HG02623 (cell line): ENCODE measurements around the gene GTF3C1.

ENCODE experiments used
- ATAC-seq: cut with Tn5 transposase; IDR thresholded peaks from one replicate; pipeline ENCODE4 v1.9.1; 2021; ENCODE audit warnings: moderate library complexity; ENCODE audit not compliant: unreplicated experiment

The GTF3C1 gene

DNA sequence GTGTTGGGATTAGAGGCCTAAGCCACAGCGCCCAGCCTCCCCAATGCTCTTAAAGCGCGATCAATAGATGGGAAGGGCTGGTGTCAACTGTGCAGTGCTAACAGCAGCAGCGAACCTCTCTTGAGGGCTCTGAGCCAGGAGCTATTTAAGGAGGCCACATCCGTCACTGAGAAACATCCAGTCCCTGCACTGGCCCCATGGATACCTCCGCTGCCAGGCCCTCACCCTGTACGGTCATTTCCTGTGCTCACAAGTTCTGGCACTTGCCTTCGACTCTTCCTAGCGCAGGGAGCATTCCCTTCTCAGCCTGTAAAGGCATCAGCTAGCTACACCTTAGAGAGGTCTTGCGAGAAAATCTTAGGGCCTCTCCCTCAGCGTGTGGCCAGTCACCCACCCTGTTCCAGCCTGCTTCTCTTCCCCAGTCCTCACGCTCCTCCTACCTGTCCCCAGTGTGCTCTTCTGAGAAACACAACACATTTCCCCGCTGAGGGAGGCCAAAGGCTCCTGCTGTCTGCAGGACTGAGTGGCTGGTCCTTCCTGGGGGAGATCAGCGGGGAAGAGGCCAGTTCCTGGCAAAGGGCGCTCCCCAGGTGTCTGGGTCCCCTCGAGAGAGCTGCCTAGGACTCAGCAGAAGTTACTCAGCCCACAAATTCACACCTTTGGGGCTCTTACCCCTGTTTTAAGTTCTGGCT lies 28.6 kb downstream of the GTF3C1 start:
- no peak for ATAC-seq

DNA sequence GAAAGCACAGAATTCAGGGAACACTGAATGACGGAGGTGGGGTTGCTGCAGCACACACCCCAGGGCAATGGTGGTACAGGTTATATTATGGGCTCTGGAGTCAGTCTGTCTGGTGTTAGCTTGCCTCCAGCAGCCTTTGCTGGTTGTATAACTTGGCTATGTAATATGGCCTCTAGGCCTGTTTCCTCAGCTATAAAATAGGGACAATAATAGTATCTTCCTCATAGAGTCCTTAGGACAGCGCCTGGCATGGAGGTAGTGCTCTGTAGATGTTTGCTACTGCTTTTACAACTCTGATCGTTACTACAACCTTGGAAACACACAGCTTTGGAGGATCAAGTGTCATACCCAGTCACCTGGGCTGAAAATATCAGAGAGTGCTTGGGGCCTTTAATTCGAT lies 31.5 kb downstream of the GTF3C1 start:
- no peak for ATAC-seq

DNA sequence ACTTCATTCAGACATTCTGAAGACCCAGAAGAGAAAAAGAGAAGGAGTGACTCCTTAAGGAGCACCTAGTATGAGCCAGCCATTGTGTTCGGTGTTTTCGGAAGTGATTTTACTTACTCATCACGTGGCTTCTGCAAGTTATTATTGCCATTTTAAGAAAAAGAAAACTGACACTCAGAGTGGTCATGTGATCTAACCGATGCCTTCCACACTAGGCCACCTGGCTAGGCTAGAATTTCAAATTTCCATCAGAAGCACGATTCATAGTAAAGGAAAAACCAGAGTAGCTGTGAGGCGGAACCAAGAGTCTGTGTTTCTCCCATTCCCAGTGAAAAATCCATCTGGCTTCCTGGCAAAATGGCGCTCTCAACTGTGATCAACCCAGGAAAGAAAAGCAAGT lies 32.0 kb downstream of the GTF3C1 start:
- no peak for ATAC-seq

DNA sequence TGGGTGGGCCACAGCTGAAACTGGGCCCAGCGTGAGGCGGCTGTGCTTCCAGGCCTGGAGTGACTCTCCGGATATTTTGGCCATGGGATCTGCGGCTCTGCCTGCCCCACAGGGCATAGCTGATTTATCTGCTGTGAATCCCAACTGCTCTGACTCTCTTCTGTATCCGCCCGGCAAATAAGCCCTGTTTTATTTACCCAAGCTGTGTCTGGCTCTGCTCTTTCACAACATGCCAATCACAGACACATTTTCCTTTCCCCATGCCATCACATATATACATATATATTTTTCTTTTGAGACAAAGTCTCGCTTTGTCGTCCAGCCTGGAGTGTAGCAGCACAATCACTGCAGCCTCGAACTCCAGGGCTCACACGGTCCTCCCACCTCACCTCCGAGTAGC lies 33.3 kb downstream of the GTF3C1 start:
- no peak for ATAC-seq

DNA sequence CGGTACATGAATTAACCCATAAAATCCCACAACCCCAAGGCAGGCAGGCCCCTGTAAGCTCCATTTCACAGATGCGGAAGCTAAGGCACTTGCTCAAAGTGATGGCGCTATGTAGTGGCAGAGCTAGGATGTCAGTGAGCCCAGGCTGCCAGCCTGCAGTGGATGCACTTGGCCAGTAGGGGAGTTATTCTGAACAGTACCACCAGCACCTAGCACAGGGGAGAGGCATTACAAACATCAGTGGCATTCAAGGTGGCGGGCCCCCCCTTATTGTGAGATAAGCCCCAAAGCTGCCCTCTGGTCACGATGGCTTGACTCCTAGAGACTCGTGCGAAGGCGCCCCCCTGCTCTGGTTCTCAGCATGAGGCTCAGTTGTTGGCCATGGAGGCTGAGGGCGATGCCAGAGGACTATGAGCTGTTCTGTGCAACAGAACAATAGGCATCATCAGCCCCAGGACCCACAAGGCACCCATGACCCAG lies 33.8 kb downstream of the GTF3C1 start:
- ATAC-seq, result no peak

DNA sequence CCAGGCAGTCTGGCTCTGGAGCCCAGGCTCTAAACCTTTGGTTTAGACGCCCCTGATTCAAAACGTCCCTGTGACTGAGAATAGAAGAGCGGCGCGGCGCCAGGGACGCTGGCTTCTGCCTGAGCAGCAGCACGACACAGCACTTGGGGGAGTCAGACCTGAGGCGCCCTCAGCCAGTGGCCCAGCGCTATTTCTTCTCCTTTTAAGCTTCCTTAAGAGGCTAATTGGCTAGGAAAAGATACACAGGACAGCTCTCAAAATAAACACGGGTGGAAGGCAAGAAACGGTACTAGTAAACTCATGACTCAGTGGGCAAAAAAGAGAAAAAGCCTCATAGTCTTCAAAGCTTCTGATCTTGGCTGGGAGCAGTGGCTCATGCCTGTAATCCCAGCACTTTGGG lies 34.9 kb downstream of the GTF3C1 start:
- ATAC-seq, result no peak

DNA sequence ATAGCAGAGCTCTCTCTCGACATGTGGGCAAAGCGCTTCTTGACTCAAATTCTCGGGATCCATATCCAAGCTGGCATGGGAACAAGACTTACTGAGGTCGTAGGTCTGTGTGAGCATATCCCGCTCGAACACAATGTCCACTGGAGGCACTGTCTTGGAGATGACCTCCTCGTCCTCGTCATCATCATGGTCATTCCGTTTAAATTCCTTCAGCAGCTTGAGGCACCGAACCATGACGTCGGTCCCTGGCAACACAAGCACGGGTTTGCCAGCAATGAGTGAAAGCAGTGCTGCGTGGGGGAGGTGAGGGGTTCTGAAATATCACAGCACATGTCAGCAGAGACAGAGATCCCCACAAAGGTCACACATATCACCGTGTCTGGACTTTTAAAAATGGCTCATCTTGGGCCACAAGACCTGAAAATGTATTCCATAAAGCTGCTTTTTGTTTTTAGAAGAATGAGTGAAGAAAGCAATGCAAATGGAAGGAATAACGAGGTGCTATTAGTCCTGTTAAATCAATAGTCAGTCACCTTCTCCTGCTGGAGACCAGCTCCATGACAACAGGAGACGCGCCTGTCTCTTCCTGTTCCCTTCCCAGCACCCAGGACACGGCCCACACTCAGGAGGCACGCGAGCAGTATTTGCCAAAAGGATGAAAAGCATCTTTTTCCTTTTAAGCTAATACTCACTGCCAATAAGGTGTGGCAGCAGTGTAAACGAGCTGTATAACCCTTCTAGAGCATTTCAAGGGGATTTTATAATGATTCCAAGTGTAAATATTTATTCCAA lies 37.9 kb downstream of the GTF3C1 start:
- ATAC-seq, result no peak

DNA sequence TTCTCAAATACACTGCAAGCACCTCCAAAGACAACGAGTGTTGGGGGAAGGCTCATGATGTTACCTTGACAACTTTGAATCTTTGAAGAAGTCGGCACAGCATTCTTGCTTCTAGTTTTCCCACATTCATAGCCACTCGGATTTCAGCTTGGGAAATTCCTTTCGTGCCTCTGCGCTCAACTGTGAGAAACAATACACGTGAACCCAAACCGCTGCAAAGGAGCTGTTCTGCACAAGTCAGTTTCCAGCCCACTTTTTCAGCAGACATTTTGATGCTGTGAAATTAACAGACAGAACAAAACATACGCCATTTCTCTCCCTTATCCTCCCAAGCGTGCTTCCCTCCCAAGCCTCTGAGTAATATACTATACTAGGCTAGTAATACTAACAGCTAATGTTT lies 41.2 kb downstream of the GTF3C1 start:
- no peak for ATAC-seq

DNA sequence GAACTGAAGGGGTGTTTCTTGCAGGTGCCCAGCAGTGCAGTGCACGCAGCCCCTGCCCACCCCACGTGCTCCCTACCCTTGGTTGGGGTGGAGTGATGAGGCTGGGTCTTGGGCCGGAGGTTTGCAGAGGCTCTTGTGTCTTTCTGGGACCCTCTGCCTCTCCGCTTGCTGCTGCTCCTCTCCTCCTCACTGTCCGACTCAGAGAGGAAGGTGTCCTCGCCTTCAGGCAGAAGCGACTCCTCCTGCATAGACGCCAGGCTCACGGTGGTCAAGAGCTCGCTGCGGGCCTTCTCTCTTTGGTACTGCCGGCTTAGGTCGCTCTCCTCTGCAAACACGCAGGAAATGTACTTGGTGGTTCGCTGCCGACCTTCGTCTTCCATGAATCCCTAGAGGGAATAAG lies 42.9 kb downstream of the GTF3C1 start:
- no peak for ATAC-seq

DNA sequence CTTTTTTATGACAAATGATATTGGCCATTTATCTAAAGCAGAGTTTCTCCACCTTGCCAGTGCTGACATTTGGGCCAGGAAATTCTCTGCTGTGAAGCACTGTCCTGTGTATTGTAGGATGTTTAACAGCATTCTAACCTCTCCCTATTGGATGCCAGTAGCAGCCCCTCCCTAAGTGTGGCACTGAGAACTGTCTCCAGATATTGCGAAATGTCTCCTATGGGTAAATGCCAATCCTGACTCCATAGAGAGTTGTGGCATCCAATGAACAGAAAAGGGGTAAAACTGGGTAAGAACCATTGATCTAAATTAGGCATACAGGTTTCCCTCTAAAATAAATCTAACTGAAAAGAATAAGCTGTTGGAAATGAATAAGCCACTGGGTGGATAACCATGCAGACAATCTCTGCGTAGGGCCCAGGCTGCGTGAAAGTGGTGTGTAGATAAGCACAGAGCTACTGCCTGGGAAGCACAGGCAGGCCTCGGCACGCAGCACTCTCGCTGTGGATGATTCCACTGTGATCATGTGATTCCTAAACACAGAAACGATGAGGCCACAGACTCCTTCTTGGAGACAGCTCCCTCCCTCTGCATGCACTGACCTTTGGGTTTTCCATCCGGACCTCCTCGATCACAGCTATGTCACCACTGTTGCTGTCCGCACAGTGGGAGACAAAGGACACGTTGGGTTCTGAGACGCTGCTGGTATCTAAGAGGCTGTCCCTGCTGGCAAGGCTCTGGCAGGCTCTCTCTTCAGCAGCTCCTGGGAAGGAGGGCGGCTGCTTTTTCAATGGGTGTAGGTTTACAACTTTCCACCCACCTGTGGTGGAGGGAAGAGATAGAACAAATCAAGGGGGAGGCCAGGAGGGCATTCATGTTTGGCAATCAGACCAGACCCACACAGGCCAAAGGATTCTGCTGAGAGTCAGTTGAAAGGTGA lies 44.1 kb downstream of the GTF3C1 start:
- ATAC-seq, result no peak

DNA sequence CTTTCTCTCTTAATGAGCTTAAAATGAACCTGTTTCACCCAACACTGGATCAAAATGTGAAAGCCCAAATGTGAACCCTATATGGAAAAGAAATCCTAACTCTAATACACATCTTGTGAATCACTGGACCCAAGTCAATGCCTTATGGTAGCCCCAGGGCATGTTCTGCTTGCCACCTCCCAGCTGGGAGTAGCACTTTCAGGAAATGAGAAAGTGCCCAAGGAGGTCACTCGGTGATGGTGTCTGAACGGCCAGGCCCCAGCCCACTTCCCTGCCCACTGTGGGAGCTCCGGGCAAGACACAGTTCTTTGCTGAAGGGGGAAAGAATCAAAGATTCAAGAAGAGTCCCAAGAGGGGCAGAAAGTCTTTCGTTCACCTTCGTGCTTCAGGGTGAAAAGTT lies 46.1 kb downstream of the GTF3C1 start:
- ATAC-seq, result no peak

DNA sequence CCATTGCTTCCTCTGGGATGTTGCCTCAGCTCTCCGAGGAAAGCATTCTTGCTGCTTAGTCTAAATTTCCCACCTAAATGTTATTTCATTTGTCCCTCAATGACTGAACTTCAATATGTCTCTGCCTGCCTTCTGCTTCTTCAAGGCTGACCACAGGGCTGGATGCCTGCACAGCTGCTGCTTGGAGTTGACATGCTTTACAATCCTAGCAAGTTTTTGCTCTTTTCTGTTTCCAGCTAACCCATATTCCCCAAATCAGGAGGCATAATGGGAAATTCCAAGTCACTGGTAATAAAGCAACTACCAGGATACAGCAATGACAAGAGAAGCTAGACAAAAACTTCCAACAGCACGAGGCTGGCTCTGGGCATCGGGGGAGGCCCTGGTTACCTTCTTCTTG lies 48.9 kb downstream of the GTF3C1 start:
- no peak for ATAC-seq

DNA sequence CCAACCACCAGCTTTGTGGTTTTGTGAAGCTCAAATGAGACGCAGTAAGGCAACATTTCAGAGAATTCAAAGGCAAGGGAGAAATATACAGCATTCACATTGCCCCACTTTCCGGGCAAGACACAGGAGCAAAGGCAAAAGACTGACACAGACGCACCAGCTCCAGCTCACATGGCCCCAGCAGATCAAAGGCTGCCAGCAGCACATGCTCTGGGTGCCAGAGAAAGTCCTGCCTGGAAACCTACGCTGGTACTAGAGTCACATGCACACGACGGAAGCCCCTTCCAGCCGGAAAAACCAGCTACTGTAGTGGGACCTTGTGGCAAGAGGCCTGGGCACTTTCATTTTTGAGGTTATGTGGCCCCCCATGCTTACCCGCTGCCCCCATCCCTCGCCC lies 50.1 kb downstream of the GTF3C1 start:
- no peak for ATAC-seq

DNA sequence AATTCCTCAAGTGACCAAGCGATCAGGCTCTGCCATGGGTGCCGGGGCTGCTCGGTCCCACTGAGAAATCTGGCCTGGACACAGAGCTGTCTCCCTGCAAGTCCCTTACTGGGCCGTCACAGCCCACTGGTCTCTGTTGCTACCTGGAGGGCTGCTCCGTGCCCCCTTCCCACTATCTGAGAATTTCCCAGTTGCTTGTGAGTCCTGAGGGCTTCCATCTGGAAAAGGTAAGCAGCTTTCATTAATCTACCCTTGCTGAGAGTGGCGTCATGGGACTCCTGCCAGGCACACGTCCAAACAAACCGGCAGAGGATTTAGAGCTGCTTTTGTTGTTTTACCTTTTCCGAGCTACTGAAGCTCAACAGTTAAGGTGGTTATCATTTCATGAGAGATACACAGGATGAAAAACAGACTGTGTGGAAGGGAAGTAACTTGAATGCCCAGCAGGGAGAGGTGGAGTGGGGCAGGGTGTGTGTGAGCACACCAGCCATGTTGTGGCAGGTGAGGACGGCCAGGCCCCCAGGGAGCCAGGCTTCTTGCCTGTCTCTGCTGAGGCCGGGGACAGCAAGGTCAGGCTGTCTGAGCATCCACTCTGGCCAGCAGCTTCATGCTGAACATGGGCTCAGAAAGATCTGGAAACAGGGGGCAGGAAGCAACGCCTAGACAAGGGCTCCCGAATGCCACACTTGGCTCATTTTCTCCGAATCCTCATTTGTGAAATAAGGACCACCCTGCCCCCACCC lies 50.6 kb downstream of the GTF3C1 start:
- ATAC-seq, result no peak

DNA sequence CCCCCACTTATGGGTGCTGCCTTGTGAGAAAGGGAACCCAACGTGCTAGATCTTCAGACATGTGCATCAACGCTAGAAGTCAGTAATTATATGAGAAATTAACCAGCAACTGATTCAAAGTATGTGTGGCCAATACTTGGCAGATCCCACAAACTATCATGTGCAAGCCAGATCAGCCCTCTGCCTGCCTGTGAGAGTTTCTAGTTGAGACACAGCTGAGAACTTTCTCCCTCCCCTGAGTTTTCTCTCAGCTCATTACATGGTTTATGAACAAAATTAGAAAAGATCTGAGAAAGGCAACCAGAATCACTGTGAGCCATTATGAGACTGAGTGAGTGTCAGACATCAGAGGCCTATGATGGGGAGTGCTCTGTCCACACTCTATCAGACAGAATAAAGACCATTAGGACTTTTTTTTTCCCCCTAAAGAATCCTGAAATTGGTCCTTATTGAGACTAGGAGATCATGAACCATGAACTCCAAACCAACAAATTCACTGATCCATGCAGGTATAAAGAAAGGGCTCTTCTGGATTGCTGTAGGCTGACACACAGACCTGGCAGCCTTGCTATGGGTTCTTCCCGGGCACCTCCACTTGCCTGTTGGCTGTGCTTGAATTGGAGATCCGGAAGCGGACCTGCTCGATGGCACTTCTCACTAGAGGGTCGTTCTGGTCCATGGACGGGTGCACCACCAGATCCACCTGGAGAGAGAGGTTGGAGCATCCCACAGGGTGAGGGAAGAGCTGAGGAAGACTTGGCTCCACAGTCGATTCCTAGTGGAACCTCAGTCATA lies 51.5 kb downstream of the GTF3C1 start:
- no peak for ATAC-seq

DNA sequence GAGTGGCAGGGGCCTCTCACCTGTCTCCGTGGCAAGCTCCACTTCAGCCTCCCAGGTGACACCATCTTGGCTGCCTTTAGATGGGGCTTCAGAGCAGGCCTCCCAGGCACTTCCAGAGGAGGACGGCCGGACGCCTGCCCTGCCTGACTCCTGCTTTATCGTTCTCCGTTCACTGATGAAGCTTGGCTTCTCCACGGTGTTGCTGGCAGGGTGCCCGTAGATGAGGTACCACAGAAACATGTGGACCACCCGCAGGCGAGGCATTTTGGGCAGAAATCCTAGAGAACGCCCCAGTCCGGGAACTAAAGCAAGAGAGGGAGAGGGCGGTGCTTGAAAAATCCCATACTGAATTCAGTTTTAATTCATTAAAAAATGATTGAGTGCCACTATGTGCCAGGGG lies 54.5 kb downstream of the GTF3C1 start:
- no peak for ATAC-seq

DNA sequence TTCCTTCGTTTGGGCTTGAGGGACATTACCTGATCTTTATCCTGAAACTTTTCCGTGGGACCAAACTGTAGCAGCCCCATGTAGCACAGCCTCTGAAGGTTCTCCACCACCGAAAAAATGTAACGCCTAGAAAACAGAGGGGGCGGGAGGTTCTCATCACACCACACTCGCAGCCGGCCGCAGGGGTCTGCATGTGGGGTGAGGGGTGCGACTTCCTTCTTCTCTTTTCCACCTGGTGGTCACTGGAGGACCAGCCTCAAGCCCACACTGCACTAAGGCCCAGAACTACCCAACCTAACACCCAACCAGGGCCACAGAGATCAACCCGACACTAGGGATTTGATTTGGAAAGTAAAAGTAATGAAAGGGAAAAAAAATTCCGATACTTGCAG lies 57.1 kb downstream of the GTF3C1 start:
- ATAC-seq, result no peak

DNA sequence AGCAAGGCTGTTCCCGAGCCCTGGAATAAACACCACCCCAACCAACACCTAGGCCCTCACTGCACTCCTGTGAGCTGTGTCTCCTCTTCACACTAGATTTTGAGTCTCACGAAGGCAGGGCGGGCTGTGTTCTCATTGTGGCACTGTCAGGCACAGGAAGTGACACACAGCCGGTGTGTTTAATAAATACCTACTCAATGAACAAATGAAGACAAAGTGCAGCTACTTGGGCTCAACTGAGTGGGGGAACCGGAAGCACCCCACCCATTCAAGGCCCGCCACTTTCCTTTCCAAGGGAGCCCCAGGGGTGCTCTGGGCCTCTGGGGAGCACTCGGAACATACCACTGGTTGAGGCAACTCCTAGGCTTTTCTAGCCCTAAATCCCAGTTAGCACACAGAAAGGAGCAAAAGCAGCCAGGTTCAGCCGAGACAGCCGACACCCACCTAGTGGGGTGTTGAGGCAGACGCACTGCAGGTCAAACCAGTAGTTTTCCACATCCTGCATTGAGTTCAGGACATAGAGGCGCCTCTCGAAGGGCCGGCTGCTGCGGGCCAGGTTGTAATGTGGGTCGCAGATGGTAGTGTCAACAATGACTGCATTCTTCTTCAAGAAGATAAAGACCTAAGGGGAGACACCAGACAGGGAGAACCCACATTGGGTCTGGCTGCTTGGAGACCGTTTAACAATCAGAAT lies 57.7 kb downstream of the GTF3C1 start:
- ATAC-seq, result no peak

DNA sequence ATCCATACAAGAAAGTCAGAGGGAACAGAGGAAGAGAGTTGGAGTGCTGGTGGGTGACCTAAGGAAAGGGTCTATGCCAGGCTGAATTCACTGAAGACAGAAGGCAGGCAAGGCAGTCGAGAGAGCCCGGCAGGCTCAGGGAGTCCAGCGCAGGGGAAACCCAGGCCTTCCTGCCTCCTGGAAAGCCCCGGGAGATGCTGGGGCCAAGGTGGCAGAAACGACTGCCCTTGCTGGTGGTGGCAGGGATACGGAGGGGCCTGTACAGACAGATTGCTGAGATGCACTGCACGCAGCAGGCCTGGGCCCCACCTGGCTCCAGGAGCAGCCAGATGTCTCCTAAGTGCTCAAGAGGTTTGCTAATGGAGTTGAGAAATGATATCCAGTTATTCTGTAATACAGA lies 59.8 kb downstream of the GTF3C1 start:
- ATAC-seq, result no peak
